Stimulated activated naive CD8-positive, alpha-beta T cell treated with anti-CD3 and anti-CD28 coated beads, Interleukin-15, Interleukin-2, amounts not matched to agents 100 ng/mL and 50 ng/mL, for 24 hours (primary cell): Measurements from ENCODE around the gene AGPAT4.

Experiments
- H3K27ac Mint-ChIP-seq: one replicate; pipeline ENCODE4 v1.8.0; 2021; ENCODE audit warnings: mild to moderate bottlenecking, mixed read lengths
- H3K27me3 Mint-ChIP-seq: one replicate; pipeline ENCODE4 v1.8.0; 2021; ENCODE audit warnings: mixed read lengths
- H3K36me3 Mint-ChIP-seq: one replicate; pipeline ENCODE4 v1.8.0; 2021; ENCODE audit warnings: low read depth, mixed read lengths
- H3K4me1 Mint-ChIP-seq: one replicate; pipeline ENCODE4 v1.8.0; 2021; ENCODE audit warnings: low read depth, mixed read lengths
- H3K4me3 Mint-ChIP-seq: one replicate; pipeline ENCODE4 v1.8.0; 2021; ENCODE audit warnings: mild to moderate bottlenecking, mixed read lengths
- H3K9me3 Mint-ChIP-seq: one replicate; pipeline ENCODE4 v1.8.0; 2021; ENCODE audit warnings: mixed read lengths

The AGPAT4 gene

DNA sequence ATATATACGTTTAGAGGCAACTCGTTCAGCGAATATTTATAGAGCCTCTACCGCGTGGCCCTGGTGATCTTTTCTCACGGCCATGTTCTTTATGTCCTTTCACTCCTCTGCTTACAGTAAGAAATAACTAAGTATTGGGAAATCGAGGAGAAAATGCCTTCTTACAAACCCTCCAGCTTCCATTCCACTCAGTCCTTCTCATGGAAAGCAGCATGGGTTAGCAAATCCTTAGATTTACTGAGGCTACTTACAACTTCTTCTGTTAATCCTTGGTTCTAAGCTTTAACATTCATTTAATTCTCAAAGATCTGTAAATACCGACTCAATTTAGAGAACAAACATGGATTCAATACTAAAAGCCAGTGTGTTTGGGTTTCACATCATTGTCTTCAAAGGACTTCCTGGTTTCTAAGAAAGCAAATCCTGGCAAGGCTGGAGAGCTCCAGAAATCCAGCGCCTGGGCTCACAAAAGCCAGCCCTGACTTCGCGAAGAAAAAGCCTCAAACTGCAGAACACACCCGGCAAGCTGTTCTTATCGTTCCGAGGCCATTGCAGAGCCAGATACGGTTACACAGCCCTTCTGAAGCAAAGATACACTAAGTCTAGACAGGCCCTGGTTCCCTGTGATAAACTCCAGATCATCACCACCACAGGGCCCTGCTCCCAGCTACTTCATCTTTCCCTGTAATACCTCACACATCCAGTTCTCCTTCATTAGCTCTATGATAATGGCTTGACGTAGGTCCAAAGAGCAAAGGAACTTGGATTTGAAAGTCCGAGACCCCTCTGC, 19.2 kb downstream of the AGPAT4 start:
- H3K9me3 Mint-ChIP-seq: no peaks in the 10 kb centered on the region
- no peak overlapping the region for H3K27ac Mint-ChIP-seq
- no peaks in the 10 kb centered on the region for H3K4me1 Mint-ChIP-seq
- H3K4me3 Mint-ChIP-seq: no peak overlapping the region
- H3K27me3 Mint-ChIP-seq: no peaks in the 10 kb centered on the region
- no peaks in the 10 kb centered on the region for H3K36me3 Mint-ChIP-seq

DNA sequence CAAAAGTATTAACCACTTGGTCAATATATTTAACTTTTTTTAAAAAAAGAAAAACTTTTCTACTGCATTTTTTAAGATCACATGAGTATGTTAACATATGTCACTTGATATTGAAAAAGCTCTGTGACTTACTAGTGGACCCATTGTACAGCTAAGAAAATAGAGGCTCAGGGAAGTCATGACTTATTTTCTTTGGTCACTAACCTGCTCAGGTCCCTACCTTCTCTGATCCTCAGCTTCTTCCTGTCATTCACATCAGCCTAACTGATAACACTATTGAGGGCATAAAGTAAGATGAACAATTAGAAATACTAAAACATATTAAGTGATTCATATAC, 19.8 kb downstream of the AGPAT4 start:
- Mint-ChIP-seq H3K27ac (no peak overlapping the region), H3K4me3 (no peak overlapping the region), H3K9me3 (no peaks in the 10 kb centered on the region), H3K27me3 (no peaks in the 10 kb centered on the region), H3K4me1 (no peaks in the 10 kb centered on the region), H3K36me3 (no peaks in the 10 kb centered on the region)

DNA sequence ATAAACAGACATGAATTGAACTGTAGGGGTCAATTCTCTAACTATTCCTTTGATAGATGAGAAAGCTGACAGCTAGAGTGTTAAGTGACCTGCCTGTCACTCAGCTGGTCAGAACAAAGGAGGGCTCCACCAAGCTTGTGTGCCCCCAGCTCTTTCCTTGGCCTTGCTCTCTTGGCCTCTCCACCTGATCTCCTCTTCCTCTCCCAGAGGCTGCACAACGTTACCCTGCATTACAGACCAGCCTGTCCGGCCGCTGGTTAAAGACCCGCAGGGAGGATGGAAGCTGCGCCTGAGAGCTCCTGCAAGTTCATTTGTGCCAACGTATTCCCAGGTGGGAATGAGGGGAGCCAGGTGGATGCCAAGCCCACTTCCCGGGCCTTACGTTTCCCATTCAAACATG, 22.5 kb downstream of the AGPAT4 start:
- H3K27me3 Mint-ChIP-seq: no peaks in the 10 kb centered on the region
- H3K36me3 Mint-ChIP-seq: no peaks in the 10 kb centered on the region
- H3K4me3 Mint-ChIP-seq: no peak overlapping the region
- H3K27ac Mint-ChIP-seq: no peak overlapping the region
- H3K4me1 Mint-ChIP-seq: no peaks in the 10 kb centered on the region
- no peaks in the 10 kb centered on the region for H3K9me3 Mint-ChIP-seq

DNA sequence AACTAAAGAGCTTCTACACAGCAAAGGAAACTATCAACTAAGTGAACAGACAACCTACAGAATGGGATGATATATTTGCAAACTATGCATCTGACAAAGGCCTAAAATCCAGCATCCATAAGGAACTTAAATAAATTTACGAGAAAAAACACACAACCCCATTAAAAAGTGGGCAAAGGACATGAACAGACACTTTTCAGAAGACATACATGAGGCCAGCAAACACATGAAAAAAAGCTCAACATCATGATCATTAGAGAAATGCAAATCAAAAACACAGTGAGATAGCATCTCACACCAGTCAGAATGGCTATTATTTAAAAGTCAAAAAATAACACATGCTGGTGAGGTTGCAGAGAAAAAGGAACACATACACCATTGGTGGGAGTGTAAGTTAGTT, 24.5 kb downstream of the AGPAT4 start:
- no peaks in the 10 kb centered on the region for H3K9me3 Mint-ChIP-seq
- no peaks in the 10 kb centered on the region for H3K27me3 Mint-ChIP-seq
- H3K4me3 Mint-ChIP-seq: no peak overlapping the region
- H3K4me1 Mint-ChIP-seq: no peaks in the 10 kb centered on the region
- no peak overlapping the region for H3K27ac Mint-ChIP-seq
- peaks cover 7% of the 10 kb centered on the region for H3K36me3 Mint-ChIP-seq

DNA sequence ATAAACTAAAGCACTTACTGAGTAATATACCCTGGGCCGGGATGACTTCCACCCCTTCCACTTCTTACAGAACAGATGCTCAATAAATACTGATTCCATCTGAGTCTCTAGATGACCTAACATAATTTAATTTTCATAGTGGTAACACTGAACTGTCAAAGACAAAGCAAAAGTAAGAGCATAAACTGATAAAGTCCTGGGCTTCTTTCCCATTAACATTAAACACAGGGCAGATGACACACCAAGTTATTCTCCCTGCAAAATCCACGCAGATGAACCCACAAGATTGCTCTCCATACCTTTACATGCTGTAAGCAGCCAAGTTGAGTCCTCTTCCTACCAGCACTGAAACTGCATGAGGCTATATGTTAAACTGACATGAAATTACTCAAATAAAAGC, 27.1 kb downstream of the AGPAT4 start:
- Mint-ChIP-seq H3K27ac (no peak overlapping the region), H3K4me3 (no peak overlapping the region), H3K27me3 (no peaks in the 10 kb centered on the region), H3K9me3 (no peaks in the 10 kb centered on the region), H3K4me1 (peaks cover 11% of the 10 kb centered on the region), H3K36me3 (peaks cover 7% of the 10 kb centered on the region)

DNA sequence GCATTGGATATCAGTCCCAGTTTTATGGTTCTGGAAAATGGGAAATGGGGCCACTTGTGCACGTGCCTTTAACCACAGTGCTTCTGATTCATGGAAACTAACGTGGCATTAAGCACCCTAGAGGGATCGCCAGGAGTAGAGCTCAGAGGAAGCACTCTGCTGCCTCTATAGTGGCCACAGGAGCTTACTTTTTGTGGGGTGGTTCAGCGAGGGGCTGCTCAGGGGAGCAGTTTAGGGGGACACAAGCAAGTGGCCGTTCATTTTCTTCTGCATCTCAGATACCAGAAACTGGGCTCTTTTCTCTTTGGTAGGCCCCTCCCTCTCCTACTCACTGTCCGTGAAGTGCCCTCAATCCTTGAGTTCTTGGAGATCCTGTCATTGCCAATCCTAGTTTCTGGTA, 28.5 kb downstream of the AGPAT4 start:
- Mint-ChIP-seq H3K4me1 (peaks cover 15% of the 10 kb centered on the region), H3K4me3 (no peak overlapping the region), H3K27me3 (no peaks in the 10 kb centered on the region), H3K27ac (no peak overlapping the region), H3K36me3 (peaks cover 7% of the 10 kb centered on the region), H3K9me3 (no peaks in the 10 kb centered on the region)

DNA sequence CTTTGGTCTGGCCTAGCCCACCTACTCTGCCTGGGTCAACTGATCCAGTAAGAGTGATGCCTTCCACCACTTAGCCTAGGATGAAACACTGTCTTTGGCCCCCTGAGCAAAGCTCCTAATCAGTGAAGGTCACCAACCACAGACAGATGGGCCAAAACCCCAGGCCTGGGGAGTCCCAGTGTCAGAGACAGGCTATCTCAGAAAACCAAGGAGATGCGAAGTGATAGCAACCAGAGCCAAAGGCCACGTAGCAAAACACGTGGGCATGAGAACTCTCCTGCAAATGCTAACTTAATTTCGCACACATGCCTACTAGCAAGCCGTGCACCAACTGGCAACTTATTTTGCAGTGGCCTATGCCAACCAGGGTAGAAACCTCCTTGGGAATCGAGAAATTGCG, 29.1 kb downstream of the AGPAT4 start:
- H3K36me3 Mint-ChIP-seq: peaks cover 7% of the 10 kb centered on the region
- no peak overlapping the region for H3K4me3 Mint-ChIP-seq
- H3K27ac Mint-ChIP-seq: no peak overlapping the region
- no peaks in the 10 kb centered on the region for H3K9me3 Mint-ChIP-seq
- no peaks in the 10 kb centered on the region for H3K27me3 Mint-ChIP-seq
- peaks cover 15% of the 10 kb centered on the region for H3K4me1 Mint-ChIP-seq

DNA sequence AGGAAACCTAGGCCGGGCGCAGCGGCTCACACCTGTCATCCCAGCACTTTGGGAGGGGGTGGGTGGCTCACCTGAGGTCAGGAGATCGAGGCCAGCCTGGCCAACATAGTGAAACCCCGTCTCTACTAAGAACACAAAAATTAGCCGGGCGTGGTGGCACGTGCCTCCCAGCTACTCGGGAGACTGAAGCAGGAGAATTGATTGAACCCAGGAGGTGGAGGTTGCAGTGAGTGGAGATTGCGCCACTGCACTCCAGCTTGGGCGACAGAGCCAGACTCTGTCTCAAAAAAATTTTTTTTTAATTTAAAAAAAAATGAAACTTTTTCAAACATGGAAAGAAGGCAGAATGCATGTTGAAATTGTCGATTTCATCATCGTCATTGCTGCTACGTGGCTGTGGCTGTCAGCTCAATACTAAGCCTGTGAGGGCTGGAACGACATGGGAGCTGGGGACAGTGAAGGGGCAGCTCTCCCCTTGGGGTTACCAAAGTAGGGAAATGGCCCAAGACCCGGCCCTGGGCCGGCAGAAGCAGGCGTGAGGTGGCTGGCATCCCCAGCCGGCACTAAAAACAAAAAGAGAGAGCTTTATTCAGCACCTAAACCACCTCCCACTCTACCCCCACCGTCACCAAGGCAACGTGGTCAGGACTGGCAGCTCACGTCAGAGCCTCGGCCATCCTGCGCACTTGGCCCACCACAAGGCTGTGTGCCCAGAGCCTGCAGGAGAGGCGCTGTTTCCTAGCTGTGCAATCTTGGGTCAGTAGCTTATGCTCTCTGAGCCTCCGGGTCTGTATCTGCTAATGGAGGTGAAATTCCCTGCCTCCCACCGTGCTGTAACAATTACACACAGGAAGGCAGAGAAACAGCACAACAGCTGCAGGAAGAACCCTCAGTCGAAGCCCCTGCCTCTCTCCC, 30.8 kb downstream of the AGPAT4 start:
- no peaks in the 10 kb centered on the region for H3K9me3 Mint-ChIP-seq
- H3K4me3 Mint-ChIP-seq: no peak overlapping the region
- H3K36me3 Mint-ChIP-seq: peaks cover 12% of the 10 kb centered on the region
- H3K4me1 Mint-ChIP-seq: peaks cover 21% of the 10 kb centered on the region
- H3K27ac Mint-ChIP-seq: no peak overlapping the region
- no peaks in the 10 kb centered on the region for H3K27me3 Mint-ChIP-seq

DNA sequence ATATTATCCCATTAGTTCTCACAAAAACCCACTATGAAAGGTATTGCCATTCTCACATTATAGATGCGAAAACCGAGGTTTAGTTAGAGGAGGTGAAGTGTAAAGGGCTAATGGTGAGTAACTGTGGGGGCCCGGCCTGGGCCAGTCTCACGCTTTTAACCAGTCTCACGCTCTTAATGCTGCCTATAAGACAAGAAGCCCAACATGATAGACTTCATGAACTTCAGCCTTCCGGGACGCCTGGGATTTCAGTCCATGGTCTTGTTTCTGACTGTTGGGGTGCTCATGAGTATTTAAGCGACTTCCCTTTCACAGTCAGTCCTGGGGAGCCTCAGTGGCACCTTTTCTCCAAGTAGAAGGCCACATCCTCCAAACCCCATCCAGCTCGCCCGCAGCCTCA, 31.7 kb downstream of the AGPAT4 start:
- Mint-ChIP-seq H3K4me3 (no peak overlapping the region), H3K27me3 (no peaks in the 10 kb centered on the region), H3K27ac (no peak overlapping the region), H3K36me3 (peaks cover 12% of the 10 kb centered on the region), H3K4me1 (peaks cover 21% of the 10 kb centered on the region), H3K9me3 (no peaks in the 10 kb centered on the region)

DNA sequence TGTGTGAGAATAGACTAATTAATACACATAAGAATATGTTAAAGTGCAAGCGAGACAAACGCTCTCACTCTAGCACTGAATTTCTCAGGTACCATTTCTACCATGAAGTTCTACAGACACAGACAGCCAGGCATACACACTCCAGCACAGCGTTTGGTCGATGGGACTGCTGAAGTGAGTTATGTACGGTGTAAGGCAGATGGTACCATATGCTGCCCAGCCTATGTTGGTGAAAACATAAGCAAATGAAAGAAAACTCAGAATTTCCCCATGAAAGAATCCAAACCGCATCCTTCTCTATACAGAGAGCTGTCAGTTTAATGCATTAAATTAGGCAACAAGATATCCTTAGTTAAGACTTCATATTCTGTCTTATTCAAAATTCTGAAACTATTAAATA, 34.9 kb downstream of the AGPAT4 start:
- H3K36me3 Mint-ChIP-seq: peaks cover 5% of the 10 kb centered on the region
- no peaks in the 10 kb centered on the region for H3K27me3 Mint-ChIP-seq
- H3K9me3 Mint-ChIP-seq: no peaks in the 10 kb centered on the region
- H3K4me3 Mint-ChIP-seq: no peak overlapping the region
- H3K27ac Mint-ChIP-seq: no peak overlapping the region
- H3K4me1 Mint-ChIP-seq: peaks cover 33% of the 10 kb centered on the region

DNA sequence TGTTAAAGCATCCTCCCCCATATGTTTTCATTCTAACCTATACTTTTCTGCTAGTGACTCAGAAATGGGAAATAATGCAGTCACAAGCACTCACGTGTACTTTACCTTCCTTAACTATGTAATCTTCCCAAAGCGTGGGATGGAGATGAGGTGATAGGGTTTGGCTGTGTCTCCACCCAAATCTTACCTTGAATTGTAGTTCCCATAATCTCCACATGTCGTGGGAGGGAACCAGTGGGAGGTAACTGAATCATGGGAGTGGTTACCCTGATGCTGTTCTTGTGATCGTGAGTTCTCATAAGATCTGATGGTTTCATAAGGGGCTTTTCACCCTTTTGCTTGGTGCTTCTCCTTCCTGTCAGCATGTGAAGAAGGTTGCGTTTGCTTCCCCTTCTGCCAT, 35.4 kb downstream of the AGPAT4 start:
- Mint-ChIP-seq H3K9me3 (no peaks in the 10 kb centered on the region), H3K4me1 (peaks cover 30% of the 10 kb centered on the region), H3K27ac (no peak overlapping the region)

DNA sequence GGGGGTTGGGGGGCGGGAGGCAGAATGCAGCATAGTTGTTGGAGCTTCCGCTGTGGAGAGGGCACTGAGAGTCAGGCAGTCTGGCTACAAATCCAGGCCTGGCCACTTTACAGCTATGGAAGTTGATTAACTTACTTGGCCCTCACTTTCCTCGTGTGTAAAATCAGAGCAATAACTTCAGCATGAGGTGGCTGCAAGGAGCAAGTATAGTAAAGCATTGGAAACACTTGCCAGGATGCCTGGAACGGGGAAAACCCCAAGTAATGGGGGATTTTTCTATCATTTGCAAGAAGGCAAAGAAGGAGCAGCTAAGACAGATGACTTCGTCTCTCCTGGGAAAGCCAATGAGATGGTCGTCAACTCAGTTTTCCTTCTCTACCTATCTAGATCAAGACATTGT, 35.8 kb downstream of the AGPAT4 start:
- Mint-ChIP-seq H3K4me3 (no peak overlapping the region), H3K4me1 (peaks cover 26% of the 10 kb centered on the region), H3K36me3 (peaks cover 5% of the 10 kb centered on the region), H3K27ac (no peak overlapping the region), H3K27me3 (no peaks in the 10 kb centered on the region), H3K9me3 (no peaks in the 10 kb centered on the region)

More for the DNA sequence above, 35.4 kb downstream of the AGPAT4 start:
- Mint-ChIP-seq H3K4me3 (no peak overlapping the region), H3K27me3 (no peaks in the 10 kb centered on the region), H3K36me3 (peaks cover 5% of the 10 kb centered on the region)

DNA sequence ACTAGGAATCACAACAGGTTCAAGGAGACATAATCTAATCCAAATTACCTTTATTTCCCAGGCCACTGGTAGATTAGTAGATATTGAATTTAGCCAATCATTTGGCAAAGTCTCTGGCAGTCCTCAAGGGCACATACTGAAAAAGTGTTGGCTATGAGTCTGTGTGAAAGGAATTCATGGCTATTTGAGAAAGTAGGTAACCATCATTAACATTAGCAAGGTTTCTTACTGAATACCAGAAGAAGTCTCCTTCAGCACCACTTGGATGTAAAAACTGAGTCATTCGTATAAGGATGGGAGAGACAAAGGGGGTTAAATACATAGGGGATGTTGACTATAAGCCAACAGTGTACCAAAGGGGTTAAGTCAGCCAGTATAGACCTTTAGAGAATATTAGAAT, 36.7 kb downstream of the AGPAT4 start:
- Mint-ChIP-seq H3K27me3 (no peaks in the 10 kb centered on the region), H3K27ac (no peak overlapping the region), H3K36me3 (peaks cover 5% of the 10 kb centered on the region), H3K9me3 (no peaks in the 10 kb centered on the region), H3K4me3 (no peak overlapping the region), H3K4me1 (peaks cover 22% of the 10 kb centered on the region)

DNA sequence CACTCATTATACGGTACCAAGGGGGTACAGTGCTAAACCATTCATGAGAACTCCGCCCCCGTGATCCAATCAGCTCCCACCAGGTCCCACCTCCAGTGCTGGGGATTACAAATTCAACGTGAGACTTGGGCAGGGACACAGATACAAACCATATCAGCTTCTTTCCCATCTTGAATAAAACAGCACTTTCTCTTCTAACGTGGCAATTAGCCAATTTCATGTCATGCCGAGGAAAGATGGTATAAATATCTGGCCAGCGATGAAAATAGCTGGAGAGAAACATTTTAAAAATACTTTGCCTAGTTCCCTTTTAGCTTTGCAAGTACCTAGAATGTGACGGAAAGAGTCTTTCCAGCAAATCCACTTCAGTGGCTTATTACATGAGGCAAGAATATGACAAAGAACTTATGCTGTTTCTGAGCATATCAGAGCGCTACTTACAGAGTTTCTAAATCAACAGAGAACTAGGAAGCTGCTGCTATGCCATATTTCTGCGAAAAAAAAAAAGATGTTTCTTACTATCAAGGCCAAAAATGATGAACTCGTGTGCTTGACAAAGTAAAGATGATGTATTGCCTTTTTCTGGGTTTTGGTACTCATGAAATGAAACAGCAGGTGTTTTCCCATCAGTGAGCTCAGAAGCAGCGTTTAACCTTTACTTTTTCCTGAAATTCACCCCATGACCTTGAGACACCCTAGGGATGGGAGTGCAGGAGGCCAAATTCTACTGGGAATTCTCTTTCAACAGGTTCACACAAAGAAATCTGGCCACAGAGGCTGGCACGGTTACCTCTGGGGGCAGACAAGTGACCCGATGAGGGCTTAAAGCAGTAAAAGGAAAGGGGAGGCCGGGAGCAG, 37.9 kb downstream of the AGPAT4 start:
- Mint-ChIP-seq H3K4me1 (peaks cover 18% of the 10 kb centered on the region), H3K4me3 (no peak overlapping the region), H3K36me3 (peaks cover 14% of the 10 kb centered on the region), H3K9me3 (no peaks in the 10 kb centered on the region), H3K27me3 (no peaks in the 10 kb centered on the region), H3K27ac (no peak overlapping the region)
